Pulmonary artery endothelial cell (primary cell): ENCODE measurements around the gene PLEKHF1. TPM values are rescaled to one million over a fixed set of nuclear protein-coding genes. Genes with fewer than 3 reads are reported as not detected.
"Not testable (repeated sequence)": the region's sequence is repeated elsewhere in the genome, so short reads cannot be mapped to it uniquely, and the experiment has no call there.

ENCODE experiments used
- DNase-seq: peaks from one replicate; pipeline ENCODE4 v3.0.0-alpha.2; 2011; ENCODE audit warnings: low read depth, low spot score
- total RNA-seq: library from RNA; depleted of rRNA; stranded (reverse); fragments of >200 nt; gene quantifications from 2 replicates; pipeline ENCODE4 v1.2.3, GENCODE V29; 2014

PLEKHF1 gene
- total RNA-seq, result 11.3 and 12.3 TPM in 2 replicates

- no peak for DNase-seq
Measured at GRCh38 chr19:29665215-29665825, at the start of gene PLEKHF1. Gene PLEKHF1 (plus strand): TSS chr19:29665461. CDS start chr19:29673840, 8,379 bp downstream.

- no peak for DNase-seq
Measured at GRCh38 chr19:29615891-29616425, 49.3 kb upstream of the PLEKHF1 start.

- DNase-seq, result no peak
Measured at GRCh38 chr19:29616541-29616940, 48.7 kb upstream of the PLEKHF1 start.

DNA sequence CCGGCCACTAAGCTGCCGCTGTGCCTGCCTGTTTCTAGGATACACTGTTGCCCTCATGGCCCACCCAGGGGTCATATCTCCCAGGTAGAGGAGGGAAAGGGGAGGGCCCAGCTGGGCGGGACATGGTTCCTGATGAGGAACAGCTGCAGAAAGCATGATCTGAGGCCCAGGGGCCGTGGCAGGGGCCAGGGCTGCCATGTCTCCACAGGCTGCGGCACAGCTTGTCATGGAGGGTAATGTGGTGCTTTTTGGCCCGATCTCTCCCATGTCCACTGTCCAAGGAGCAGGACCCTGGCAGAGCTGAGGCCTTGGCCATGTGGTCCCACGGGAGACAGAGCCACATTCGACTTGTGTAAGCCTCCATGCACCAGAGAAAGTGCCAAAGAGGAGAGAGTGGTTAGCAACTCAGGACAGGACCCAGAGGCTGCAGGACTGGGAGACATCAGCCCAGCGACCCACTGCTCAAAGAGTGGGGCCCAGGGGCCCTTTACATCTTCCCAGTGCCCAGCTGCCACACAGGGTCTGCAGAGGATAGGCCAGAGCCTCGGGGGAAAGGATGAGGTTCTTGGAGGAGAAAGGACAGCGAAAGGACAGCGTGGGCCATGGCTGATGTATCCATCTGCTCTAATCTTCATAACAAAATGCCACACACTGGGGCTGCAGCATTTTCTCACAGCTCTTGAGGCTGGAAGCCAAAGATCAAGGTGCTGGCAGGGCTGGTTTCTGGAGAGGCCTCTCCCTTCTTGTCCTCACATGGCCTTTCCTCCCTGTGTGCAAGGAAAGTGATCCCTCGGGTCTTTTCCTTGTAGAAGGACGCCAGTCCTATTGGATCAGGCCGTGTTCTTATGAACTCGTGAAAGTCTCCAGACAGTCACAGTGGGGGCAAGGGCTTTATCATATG lies 47.6 kb upstream of the PLEKHF1 start:
- no peak for DNase-seq

- DNase-seq, result no peak
Measured at GRCh38 chr19:29618434-29618833, 46.8 kb upstream of the PLEKHF1 start.

DNA sequence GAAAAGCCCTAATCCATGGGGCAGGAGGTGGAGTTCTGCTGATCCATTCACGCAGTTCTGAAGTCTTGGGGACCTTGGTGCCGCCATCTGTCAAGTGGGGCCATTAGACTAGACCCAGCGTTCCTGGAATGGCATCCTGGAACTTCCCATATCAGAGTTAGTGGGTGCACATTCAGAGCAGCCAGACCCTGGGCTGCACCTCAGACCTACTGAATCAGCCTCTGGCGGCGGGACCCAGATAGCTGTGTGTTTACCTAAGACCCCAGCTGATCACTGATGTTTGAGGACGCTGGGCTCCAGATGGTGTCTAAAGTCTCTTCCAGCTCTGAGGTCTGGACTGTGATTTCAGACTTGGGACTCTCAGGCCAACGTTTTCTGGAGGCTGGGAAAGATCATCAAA lies 46.4 kb upstream of the PLEKHF1 start:
- DNase-seq, result no peak

DNA sequence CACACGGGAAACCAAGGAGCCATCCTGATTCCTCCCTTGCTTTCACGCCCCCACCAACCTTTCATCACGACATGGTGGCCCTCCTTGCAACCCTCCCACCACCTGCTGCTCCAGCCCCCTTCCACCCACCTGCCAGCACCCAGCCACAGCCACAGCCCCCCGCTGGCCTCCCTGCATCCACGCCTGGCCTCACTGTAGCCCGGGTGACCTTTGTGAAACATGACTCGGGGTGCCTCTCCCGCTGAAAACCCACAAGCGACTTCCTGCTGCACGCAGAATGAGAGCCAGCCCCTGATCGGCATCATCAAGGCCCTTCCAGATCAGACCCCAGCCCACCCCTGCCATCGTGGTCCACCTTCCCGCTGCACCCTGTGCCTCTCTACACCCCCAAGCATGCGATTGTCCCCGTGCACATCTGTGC lies 44.3 kb upstream of the PLEKHF1 start:
- DNase-seq, result no peak

GRCh38 chr19:29622166-29623070 lies 42.8 kb upstream of the PLEKHF1 start:
- no peak for DNase-seq

- DNase-seq, result no peak
Measured at GRCh38 chr19:29623726-29624488, 41.4 kb upstream of the PLEKHF1 start.

DNA sequence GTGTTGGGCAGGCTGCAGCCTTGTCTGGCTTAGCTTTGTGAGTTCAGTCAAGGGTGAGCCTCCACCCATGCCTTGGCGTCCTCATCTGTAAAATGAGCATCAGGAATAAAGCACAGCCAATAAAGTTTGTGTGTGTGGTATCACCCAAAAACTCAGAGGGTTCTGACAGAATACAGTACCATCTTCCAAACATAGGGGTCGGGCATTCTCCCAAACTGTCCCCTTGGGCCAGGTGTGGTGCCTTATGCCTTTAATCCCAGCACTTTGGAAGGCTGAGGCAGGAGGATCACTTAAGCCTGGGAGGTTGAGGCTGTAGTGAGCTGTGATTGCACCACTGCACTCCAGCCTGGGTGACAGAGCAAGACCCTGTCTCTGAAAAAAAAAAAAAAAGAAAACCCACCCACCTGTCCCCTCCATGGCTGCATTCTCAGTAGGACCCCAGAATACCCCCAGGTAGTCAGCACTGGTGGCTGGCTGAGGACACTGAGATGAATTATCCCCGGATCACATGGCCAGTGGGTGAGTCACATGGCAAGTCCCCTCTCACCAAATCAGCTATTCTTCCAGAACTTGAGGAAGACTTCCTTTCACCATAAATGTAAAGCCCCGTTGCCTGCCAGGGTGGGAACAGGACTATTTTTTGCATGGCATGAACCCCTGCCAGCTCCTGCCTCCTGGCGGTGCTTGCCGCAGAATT lies 40.6 kb upstream of the PLEKHF1 start:
- no peak for DNase-seq

DNA sequence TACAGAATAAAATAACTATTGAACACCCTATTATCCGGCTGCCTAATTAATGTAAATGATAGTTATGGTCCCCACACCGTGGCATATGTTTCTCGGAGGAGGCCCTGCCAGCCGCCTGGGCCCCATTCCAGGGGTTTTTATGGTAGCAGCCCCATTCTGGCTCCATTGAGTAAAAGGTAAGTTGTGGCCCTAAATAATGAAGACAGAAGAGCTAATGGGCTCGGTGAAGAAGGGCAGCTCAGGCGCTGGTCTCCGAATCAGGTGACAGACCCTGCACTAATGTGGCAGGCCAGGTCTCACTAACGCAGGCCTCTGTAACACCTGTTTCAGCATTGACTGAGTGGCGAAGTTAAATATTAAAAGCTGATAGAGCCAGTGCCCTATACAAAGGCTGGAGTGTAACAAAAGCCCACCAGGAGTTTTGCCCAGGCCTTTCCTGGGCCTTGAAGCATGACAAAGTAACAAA lies 40.0 kb upstream of the PLEKHF1 start:
- no peak for DNase-seq

DNA sequence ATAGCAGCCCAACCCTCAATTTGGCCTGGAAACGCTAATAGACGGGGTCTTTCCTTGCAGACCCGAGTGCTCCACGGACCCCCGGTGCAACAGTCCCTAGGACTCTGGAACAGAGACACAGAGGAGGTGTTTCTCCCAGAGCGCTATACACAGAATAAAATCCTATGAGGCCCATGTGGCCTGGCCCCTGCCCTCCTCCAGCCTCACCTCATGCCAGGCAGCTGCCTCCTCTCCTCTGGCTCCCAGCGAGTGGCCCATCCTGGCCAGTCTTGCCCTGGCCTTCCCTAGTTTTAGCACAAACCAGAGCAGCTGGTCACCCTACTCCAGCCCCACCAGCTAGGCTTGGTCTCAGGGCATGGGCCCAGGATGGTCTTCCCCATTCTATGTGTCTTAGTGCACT lies 38.9 kb upstream of the PLEKHF1 start:
- no peak for DNase-seq

GRCh38 chr19:29626832-29627231 lies 38.4 kb upstream of the PLEKHF1 start:
- DNase-seq, result not testable (repeated sequence)

GRCh38 chr19:29628661-29629385 lies 36.4 kb upstream of the PLEKHF1 start:
- DNase-seq, result no peak

GRCh38 chr19:29629836-29630534 lies 35.3 kb upstream of the PLEKHF1 start:
- no peak for DNase-seq

DNA sequence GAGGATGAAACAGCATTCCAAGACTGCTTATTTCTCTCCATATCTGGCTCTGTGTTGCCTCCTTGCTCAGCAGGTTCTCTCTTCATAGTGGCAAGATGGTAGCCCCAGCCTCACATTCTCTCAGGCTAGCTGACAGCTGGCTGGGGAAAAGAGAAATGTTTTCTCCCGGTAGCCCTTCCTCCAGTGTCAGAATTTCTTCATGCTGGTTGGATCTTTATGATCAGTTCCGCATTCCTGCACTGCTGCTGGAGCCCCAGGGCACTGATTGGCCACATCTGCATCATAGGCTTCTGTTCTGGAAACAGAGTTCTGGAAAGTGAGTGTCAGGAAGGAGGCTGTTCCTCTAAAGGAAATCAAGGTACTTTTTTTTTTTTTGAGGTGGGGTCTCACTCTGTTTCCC lies 34.6 kb upstream of the PLEKHF1 start:
- DNase-seq, result no peak

DNA sequence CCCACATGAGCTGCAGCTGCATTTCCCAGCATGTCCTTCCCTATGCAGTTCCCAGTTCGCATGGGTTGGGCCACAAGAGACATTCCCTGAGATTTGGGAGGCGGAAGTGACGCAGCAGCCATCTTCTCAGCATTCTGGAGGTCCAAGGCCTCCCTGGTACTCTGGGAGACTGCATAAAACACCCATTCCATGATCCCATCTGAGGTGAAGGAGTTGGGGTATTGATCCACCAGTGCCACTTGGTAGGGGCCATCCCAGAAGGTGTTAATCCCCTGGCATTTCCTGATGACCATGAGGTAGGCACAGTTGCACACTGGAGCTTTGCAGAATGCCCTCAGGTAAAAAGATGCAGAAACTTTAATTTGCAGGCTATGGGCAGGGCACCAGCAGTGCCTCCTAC lies 33.8 kb upstream of the PLEKHF1 start:
- DNase-seq, result no peak

- DNase-seq, result no peak
Measured at GRCh38 chr19:29634002-29634401, 31.3 kb upstream of the PLEKHF1 start.
